Hair follicle dermal papilla cell (primary cell): ENCODE measurements around the gene SP8. TPM values are rescaled to one million over a fixed set of nuclear protein-coding genes. Genes with fewer than 3 reads are reported as not detected.

Experiments used
- total RNA-seq: library from RNA; depleted of rRNA; stranded (reverse); fragments of >200 nt; gene quantifications from 2 replicates; pipeline ENCODE4 v1.2.3, GENCODE V29; 2012

The SP8 gene
- not detected in 2 replicates for total RNA-seq

GRCh38 chr7:20786779-20787659 lies at the start of gene SP8:
Gene SP8 (minus strand): TSS chr7:20786886. CDS start chr7:20786798, 88 bp downstream.

Other genes with a start within 250 kb of the SP8 start
- not detected in 2 replicates for gene ABCB5, start 171.2 kb downstream of the SP8 start, total RNA-seq